Superior temporal gyrus (tissue), 1 donor: ENCODE measurements around the gene MMAB.

Experiments used
- DNase-seq: peaks from one replicate; pipeline ENCODE4 v3.0.0-alpha.2; 2016; ENCODE audit errors: extremely low spot score

Gene MMAB

DNA sequence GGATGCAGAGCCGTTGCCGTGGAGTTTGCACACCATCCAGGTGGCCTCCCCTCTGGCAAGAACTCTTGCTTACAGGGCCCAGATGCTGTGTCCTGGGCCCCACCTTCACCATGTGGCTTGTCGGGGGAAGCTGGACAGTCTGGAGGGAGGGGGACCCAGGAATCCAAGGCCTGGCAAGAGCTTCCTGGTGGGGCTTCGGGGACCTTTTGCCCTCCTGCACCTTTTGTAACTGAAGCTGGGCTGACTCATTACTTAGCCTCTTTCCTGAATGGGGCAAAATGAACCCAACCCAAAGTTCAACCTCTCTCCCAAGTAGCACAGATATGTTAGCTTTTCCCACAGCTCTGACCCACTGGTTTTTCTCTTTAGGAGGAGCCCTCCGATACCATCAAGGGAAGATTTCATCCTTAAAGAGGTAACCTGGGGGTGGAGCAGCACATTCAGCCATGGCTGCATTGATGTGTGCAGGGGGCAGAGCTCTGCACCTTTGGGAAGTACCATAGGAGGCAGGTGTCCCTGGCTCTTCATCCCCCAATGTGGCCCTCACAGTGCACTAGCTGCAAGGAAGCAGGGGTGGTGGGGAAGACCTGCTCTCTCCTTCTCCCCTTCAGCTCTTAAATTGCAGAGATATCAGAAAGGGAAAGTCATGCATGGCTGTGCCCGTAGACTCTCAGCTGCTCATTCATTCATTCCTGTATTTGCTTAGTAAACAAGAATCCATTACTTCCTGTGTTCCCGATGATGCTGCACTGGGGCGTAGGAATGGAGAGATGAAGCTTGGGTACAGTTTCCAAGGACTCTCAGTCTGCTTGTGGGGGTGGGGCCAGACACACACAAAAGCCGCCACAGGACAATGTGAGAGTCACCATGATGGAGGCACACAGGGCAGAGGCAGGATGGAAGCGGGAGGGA is 13.3 kb upstream of the MMAB start:
- DNase-seq = no peak

DNA sequence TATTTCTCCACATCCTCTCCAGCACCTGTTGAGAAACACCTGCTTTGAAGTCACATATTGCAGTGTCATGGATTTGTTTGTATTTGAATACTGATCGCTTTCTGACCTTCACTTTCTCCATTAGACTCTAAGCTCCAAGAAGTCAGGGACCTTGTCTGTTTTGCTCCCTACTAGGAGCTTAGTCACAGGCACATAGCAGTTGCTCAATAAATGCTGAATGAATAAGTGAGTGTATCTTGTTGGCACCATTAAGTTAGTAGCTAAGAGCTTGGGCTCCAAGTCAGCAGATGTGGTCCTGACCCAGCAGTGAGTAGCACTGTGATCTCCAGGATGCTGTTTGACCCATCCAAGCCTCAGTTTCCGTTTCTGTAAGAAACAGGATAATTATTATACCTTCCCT is 10.4 kb upstream of the MMAB start:
- no peak for DNase-seq

DNA sequence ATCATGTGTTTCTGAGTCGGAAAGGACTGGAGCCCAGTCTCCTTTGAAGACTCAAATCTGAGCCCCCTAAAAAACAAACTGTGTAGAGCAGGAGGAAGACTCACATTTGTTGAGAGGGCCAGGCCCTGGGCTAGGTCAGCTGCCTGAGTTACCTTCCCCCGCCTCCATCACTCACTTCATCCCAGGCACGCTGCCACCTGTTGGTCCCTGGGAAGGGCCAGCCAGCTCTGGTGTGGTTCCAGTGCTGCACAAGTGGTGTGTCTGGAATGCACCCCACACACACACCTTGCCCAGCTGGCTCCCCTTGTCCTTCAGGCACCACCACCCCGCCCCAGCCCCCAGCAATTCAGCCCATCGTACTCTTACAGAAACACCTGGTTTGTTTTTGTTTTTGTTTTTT is 9.3 kb upstream of the MMAB start:
- no peak for DNase-seq

DNA sequence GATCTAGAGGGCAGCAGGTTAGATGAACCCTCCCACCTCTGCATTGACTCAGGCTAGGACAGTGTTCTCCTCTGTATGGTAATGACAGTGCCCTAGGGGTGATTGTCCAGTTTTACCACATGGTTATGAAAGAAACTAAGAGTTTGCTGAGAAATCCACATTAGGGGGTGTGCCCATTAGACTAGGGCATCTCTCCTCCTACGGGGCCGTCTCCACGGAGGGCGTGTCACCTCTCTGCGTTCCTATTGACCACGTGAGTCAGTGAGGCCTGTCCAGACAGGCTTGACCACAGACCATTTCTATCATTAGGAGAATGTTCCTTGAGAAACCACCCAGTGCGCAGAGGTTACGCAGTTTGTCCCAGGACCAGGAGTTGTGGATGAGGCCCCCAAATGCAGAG is 8.6 kb upstream of the MMAB start:
- no peak for DNase-seq

DNA sequence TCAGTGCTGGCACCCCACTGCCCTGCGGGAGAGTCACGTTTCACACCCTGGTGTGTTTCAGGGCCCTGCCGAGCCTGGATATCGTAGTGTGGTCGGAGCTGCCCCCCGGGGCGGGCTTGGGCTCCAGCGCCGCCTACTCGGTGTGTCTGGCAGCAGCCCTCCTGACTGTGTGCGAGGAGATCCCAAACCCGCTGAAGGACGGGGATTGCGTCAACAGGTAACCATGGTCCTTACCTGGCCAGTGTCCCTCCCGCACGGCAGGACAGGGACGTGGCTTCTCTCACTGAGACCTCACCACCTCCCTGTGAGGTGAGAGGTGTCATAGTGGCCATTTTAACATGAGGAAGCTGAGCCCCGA is 8.0 kb upstream of the MMAB start:
- DNase-seq = no peak

DNA sequence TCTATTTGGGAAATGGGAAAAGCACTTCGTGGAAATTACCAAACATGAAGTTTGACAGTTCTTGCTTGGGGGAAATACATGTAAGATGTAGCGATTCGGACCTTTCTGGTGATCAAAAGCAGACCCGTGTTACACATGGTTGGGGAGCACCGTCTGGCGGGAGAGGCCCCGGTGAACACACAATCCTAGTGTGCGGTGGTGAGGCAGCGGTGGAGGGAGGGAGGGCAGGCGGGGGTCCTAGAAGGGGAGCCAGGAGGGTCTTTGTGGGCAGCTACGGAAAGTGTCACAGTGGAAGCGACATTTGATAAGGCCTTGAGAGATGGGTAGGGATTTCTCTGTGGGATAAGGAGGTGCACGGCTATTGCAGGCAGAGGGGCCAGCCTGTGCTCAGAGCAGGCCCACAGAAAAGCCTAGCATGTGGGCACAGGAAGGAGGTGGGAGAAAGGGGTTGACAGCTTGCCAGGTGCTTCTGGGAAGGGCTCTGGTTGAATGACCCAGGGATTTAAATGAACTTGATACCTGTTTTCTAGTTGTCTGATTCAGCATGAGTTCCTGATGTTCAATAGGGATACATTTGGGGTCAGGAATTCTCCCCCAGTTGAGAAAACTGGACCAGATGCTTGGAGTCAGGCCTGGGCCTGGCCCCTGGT is 7.5 kb upstream of the MMAB start:
- no peak for DNase-seq

DNA sequence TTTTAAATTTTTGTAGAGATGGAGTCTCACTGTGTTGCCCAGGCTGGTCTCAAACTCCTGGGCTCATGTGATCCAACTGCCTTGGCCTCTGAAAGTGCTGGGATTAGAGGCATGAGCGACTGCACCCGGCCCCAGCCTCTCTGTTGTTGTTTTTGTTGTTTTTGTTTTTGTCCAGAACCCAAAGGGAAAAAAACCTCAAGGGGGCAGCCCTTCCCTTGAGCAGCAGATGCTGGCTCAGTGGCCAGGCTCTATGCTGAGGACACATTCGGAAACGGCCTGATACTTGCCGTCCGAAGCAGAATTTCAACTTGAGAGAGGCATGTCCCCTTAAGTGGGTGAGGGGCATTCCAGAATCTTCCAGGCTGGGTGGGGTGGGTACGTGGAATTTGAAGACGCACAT is 7.0 kb upstream of the MMAB start:
- no peak for DNase-seq

DNA sequence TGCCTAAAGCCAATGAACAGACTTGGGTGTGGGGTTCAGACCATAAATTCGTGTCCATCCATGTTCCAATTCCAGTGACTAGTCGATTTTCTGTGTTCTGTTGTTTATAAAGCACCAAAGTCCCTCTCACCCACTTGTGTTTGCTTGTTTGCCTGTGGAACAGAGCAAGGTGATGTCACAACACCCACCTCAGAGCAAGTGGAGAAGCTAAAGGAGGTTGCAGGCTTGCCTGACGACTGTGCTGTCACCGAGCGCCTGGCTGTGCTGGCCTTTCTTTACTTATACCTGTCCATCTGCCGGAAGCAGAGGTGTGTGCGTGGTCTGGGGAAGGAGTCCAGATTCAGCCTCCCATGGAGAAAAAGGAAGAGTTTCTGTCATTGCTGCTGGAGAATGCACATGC is 6.3 kb upstream of the MMAB start:
- no peak for DNase-seq

DNA sequence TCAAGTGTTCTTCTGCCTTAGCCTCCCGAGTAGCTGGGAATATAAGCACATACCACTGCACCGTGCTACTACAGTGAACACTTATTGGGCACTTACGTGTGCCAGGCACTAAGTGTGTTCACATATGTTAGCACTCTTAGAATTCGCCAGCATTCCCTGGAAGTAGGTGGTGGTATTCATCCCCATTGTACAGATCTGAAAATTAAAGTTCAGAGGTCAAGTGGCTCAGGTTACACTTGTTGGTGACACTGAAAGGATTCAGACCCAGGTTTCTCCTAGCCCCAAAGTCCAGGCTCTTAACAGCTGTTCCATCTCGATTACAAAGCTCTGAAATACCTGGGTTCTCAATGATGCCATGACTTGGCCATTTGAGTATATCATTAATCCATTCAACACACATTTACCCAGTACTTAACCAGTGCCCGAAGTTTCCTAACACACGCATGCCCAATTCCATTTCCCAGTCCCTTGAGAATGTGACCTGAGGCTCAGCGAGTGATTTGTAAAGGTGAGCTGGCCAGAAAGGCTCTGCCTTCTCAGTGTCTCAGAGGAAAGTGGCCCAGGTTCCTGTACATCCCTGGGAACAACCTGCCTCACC is 5.1 kb upstream of the MMAB start:
- DNase-seq = no peak

DNA sequence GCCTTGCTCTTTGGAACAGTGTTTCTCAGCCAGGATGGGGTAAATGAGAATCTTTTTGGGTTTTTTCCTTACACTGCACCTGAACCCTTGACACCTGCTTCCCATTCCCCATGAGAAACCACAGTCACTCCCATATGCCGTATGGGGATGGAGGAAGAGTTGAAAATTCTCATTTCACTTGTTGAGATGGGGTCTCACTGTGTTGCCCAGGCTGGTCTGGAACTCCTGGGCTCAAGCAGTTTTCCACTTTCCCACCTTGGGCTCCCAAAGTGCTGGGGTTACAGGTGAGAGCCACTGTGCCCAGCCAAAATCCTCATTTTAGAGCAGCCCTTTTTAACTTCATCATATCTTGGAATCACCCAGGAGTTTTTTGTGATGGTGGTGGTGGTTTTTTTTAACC is 4.0 kb upstream of the MMAB start:
- no peak for DNase-seq

DNA sequence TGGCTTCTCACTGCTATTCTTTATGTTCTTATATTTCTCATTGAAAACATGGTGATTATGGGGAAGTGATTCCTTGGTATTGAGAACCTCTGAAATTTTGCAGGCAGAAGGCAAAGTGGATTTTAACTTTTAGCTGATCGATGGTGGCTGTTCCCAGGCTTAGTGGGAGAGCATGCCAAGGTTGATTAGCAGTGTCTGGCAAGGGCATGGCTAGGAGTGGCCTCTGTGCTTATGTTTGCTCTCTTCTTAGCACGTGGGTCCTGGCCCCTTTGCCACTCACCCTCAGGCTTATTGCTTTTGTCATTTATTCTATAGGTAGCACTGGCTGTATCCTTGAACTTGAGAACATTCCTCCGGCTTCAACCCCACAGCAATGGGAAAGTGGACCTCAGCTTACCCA is 2.4 kb upstream of the MMAB start:
- DNase-seq = no peak

DNA sequence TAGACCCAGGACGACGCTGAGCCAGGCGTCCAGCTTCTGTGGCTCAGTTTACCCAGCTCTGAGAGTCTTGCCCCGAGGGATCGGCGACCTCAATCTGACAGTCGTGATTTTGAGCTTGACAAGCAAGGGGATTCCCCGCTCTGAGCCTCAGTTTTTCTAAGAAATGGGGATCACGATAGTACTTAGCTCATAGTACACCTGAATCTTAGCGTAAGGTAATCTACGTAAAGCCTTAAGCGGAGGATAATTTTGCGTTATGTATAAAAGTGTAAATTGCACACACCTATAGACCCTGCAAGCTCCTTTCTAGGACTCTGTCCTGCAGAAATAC is 575 bp upstream of the MMAB start:
- no peak for DNase-seq

DNA sequence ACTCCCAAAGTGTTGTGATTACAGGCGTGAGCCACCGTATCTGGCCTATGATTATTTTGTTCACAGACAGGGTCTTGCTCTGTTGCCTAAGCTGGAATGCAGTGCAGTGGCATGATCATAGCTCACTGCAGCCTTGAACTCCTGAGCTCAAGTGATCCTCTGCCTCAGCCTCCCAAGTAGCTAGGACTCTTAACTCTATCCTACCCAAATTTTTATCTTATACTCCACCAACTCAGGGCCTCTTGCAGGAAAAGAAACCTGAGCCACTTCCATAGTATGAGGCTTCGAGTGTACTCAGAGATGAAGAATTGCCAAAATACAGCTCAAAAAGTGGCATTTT is 828 bp downstream of the MMAB start:
- DNase-seq = no peak

DNA sequence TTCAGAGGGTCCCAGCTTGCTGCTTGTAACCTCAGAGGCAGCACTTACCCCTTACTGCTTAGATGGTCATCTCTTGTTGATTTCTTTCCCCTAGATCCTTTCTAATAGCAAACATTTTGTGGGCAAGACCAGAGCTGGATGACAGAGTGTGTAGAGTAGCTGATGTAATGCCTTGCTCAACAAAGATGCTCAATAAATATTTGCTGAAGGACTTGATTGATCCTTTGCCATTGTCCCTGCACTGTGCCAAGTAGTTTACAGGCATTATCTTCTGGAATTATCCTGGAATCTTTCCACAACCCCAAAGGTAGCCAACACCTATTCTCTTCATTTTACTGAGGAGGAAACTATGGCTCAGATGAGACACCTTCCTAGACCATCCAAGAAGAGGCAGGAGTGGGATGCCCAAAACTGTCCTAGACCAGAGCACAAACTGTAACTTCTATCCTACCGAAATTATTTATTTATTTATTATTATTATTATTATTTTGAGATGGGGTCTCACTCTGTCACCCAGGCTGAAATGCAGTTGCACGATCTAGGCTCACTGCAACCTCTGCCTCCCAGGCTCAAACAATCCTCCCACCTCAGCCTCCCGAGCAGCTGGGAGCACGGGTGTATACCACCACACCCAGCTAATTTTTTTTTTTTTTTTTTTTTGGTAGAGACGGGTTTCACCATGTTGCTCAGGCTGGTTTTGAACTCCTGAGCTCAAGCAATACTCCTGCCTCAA is 1.4 kb downstream of the MMAB start:
- no peak for DNase-seq

DNA sequence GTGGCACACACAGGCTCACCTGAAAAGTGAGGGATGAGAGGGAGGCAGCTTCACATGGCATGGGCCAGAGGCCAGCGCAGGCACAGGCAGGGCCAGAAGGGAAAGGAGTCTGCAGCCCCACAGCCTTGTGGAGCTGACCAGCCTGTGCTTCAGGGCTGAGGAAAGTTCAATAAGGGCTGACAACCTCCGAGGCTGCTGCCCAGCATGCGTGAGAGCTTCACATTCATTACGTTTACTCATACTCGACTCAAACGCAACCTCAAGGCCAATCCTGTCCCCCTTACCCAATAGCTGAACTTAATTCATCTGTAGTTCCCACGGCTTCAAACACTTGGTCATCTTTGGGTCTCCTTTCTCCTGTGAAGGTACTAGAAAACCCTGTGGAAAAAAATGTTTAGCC is 4.8 kb downstream of the MMAB start:
- no peak for DNase-seq

DNA sequence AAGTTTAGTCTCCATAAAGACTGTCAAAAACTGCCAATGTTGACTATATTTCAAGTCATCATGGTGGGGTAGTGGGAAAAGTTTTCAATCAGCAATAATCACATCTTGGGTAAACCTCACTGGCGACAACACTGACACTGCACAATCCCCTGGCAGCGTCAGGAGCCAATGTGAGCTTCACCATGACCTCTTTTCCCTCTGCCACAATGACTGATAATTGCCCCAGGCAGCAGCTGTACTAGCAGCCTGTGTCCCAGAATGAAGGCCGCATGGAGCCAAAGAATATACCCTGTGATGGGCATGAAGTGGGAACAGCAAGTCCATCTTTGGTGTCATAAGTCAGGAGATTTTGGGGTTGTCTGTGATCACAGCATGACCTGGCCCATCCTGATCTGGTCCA is 5.3 kb downstream of the MMAB start:
- DNase-seq = no peak

DNA sequence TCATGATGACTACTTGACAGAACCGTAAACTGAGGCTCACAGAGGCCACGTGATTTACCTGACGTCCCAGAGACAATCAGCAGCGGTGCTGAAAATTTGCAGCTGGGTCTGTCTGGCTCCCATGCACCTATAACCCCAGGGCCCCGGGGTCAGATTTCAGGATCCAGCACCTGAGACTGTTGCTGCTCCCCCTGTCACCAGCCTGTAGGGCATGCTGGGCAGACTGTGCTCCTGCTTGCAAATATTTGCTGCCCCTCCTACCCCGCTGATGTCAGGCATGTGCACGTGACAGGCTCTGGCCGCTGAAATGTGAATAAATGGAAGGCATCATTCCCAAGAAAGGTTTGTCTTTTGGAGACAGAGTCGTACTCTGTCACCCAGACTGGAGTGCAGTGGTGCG is 6.0 kb downstream of the MMAB start:
- DNase-seq = no peak

DNA sequence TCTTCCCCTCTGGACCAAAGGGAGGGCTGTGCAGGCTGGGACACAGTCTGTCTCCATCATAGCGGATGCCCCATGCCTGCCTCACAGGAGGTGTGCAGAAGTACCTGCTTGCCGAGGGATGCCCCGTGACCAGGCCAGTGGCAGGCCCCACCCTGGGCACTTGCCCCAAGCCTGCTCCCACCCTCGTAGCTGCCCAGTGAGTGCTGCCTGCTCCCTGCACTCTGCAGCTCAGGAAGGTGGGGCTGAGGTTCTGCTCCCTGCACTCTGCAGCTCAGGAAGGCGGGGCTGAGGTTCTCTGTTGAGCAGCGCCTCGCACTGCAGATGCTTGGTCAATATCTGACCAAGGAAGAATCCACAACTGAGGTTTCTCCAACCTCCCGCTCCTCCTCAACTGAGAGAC is 6.9 kb downstream of the MMAB start:
- DNase-seq = no peak

DNA sequence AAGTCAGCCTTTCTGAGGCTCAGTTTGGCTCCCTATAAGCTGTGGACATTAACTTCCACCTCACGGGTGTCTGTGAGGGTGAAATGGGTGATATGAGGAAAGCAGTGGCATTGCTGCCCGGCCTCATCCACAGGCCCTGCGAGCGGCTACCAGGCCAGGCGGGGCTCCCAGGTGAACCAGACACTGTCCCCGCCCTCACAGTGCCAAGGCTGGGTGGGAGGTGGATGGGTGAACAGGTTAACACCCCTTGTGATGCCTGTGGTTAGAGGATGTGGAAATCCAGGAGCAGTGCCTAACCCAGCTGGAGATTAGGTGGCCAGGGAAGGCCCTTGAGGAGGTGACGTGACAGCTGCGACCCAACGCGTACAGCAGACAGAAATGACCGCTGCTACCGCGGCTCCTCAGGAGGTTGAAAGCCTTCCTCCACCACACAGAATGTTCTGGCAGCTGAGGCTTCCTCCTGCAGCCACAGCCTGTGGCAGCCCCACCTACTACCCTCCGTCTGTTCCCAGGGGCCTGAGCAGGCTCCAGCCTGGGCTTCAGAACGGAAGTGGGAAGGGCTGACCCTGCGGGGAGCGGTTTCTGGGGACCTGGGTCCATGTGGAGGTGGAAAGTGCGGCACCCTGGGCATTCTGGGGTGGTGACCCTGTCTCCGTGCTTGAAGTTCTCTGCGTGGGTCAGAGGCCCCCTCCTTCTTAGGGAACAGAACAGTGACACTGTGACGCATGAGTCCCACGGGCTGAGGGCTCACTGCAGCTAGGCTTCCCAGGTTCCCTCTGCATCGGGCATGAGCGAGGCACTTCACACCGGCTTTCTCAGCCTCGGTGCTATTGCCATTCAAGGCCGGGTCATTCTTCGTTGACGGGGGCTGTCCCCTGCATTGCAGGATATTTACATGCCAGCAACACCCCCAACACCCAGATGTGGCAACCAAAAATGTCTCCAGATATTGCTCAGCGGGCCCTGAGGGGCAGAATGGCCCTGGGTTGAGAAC is 9.7 kb downstream of the MMAB start:
- no peak for DNase-seq

DNA sequence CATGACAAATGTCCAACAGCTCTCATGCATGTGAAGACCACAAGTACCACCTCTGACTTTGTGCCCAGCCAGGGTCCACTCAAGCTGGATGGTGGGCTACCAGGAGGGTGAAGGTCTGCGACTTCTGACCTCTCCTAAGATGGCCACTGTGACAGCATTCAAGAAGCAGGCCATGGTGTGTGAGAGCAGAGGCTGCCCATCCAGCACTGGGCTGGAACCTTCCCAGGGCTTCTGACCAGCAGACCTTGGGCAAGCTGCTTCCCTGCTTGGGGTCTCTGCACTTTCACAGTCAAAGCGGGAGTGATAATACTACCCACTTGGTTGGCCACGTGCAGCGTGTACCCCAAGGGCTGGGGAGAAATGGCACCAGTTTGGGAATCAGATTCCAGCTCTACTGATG is 10.4 kb downstream of the MMAB start:
- no peak for DNase-seq

DNA sequence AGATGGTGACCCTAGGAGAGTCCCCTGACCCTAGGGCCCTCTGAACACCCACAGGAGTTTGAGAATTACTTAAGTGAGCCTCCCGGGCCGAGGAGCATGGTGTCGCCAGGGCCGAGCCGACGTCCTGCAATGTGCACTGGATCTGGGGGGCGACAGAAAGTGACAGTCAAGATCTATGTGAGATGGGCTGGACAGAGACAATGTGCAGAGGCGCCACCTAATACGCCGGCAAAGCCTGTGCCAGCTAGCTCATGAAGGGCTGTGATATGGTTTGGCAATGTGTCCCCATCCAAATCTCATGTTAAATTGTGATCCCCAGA is 11.6 kb downstream of the MMAB start:
- no peak for DNase-seq
